ENCODE data around the gene PPL.

Gene PPL

DNA sequence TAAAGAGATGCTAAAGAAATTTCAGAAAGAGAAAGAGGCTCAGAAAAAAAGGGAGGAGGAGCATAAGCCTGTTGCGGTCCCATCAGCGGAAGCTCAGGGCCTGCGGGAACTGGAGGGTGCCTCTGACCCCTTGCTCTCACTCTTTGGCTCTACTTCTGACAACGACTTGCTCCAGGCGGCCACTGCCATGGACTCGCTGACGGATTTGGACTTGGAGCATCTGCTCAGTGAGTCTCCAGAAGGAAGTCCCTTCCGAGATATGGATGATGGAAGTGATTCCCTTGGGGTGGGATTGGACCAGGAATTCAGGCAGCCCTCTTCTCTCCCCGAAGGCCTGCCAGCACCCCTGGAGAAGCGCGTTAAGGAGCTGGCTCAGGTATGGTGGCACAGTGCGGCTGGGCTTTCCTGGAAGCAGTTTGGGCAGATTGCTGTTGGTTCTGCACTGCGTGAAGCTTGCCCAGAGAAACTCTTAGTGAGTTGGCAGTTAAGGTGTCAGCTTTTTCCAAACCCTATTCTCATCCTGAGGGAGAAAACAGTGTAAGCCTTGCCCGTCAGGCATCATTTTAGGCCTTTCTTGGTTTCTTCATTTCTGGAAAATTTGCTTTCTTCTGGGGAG lies 76.1 kb downstream of the PPL start:
- DNase-seq: no peak

DNA sequence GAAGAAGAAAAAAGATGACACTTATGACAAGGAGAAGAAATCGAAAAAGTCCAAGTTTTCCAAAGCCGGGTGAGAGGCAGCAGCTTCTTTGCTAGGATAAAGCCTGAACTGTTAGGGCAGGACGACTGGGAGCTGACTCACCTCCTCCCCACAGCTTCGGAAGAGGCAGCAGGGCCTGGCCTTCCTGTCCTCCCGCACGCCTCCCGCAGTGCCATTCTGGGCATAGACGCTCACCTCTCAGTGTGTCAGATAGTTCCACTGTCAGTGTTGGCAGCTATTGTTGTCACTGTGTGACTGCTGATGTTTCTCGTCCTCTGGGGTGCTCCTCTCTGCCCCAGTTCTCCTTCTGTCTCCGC lies 77.1 kb downstream of the PPL start:
- no peak for DNase-seq

DNA sequence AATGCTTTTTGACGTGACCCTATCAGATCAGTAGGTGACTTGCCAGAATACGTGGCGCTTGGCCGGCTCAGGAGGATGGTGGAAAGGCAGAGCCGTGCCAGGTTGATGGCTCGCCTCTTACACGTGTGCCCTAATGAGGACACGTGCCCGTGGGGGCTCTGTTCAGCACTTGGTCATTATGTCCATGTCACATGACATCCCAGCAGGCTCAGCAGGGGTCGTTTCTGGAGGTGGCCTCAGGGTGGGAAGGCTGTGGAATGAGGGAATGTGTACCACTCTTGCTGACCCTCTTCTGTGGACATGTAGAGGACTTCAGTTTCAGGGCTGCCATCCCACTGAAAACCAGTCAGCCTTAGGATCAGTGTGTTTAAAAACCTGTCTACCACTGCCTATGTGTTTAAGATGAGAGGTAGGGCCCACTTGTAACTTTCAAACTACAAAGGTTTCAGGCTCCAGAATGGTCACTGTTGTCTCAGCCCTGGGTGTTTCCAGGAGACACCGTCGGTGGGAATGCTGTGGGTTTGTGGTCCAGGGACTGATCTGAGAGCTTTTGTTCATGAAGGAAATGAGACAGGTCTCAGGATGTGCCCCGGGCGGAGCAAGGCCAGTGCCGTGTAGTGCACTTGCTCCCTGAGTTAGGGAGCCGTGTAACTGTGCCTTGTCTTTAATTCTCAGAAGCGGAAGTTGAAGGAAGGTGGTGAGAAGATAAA lies 77.6 kb downstream of the PPL start:
- no peak for DNase-seq

DNA sequence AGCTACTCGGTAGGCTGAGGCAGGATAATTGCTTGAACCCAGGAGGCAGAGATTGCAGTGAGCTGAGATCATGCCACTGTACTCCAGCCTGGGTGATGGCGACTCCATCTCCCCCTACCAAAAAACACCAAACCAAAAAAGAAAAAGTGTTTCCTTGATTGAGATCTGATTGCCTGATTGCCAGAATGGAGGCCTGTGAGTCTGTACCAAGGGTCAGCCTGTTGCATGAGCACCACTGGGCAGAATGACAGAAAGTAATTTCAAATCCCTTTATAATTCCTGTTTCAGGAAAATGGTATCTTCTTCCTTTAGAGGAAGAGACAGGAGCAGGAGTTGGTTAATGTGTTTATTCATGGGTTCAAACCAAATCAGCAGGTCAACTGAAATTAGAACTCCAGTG lies 81.1 kb downstream of the PPL start:
- DNase-seq: no peak

DNA sequence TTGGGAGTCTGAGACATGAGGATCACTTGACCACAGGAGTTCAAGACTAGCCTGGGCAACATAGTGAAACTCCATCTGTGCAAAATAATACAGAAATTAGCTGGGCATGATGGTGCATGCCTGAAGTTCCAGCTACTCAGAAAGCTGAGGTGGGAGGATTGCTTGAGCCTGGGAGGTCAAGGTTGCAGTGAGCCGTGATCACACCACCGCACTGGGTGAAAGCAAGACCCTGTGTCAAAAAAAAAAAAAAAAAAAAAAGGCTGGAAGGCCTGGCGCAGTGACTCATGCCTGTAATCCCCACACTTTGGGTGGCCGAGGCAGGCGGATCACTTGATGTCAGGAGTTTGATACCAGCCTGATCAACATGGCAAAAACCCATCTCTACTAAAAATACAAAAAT lies 81.6 kb downstream of the PPL start:
- no peak for DNase-seq

DNA sequence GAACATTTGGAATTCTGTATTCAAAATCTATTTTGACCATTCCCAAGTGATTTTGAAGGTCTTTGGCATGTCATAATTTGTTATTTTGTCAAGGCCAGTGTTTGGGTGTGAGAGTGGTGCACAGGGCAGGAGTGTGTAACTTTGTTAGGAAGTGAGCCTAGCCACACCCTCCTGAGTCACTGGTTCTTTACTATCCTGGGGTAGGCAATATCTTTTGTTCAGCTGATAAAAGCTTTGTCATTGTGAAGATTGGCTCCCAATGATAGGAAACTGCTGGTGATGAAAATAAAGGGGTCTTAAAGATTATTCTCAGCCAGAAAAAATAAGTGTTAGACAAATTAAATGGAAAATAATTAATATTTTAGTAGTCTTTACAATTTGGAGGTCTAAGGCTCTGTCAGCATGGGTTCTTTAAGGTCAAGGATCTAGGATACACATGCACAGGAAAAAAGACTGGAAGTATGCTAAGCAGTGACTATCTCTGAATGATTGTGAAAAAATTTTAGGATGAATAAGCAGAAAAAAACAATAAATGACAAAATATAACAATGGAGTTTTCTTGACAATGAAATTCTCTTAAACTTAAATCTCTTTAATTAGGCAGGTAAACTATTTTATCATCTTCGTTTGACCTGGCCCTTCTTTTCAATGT lies 84.6 kb downstream of the PPL start:
- no peak for DNase-seq

DNA sequence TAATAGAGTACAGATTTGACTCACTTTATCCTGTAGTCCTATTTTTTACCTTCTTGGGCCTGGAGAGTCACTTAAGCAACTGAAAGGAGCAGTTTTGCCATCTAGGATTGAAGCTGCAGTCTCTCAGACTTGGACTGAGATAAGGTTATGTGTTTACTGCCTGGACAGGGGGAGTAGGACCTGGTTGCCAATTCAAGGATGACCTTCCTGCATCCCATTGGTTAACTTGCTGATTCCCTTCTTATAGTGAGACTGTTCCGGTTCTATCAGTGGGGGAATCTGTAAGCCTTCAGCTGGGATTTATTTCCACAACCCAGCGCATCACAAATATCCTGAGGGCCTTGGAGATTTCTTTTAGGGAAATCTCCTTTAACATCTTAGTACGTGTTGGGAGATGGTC lies 86.7 kb downstream of the PPL start:
- DNase-seq: no peak

DNA sequence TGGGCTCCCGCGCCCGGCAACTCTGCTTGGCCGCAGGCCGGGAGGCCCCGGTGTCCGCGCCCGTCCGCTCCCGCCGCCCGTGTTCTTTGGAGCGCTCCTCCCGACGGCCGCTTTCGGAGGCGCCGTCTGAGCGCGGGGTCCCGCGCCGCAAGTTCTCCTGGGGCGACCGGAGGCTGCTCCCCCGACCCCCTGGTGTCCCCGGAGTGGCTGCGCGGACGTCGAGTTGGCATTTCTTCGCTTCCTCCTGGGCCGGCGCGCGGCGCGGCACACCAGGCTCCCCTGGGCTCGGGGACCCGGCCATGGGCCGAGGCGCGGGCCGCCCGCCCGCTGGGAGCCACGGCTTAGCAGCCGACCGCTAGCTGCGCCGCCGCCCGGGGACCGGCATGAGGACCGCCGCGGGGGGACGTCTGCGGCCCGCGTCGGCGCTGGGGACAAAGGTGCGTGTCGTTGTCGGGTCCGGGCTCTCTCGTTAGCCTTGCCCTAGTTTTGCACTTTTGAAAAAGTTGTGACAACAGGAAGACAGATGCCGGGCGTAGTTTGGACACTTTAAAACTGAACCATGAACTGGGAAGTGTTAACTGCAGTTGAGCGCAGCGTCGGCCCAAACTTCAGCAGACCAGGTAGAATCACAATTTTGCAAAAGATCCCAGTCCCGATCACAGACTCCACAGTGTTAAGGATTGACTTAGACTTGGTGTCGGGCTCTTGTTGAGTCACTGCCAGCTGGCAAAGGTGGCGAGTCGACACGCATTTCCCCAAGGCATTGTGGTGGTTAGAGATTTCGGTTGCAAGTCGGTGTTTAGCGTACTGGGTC lies 89.0 kb downstream of the PPL start:
- DNase-seq: peak in 4 of 6 experiments; percentile 35 to 70 (median 44)

DNA sequence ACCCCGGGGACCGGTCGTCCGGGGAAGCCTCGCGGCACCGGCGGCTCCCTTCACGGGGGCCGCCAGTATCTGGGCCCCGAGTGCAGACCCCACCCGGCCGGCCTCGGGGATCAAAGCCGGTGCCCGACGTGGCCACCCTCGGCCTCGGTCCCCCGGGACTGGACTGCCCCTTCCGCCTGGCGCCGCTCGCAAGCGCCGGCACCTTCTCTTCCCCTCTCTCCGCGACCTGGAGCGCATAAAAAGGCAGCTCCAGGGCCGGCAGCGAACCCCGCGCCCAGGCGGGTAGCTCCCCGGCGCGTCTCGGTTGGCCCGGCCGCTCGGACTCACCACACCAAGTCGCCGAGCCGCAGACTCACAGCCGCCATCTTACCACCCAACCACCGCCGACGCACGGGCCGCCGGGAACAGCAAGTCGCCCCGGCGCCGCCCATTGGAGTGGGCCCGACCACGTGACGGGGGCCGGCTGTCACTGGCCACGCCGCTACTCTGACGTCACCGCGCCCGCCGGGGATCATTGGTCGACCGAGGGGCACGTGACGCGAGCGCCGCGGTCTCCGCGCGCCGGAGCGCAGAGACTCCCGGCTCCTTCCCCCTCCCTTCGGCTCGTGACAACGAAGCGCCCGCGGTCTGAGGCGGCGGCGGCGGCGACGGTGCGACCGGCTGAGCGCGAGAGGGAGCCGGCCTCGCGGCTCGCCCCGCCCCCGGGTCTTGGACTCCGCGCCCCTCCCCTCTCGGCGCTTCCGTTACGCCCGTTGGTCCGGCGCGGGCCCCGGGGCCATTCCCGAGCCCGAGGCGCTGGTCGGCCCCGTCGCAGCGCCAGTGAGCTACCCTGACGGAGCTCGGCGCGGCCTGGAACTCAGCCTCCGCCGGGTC lies 89.8 kb downstream of the PPL start, which contains the start of the genes GLYR1 and UBN1:
Gene GLYR1, minus strand, starts transcription at position 388 of the 873 bp plus-strand sequence. Its CDS starts 23 bp downstream, at position 365.
Gene UBN1, plus strand, starts transcription at position 581 of the 873 bp plus-strand sequence. CDS start 5,437 bp downstream, outside the sequence.
- peak; percentile 97 to 99 (median 98) for DNase-seq

DNA sequence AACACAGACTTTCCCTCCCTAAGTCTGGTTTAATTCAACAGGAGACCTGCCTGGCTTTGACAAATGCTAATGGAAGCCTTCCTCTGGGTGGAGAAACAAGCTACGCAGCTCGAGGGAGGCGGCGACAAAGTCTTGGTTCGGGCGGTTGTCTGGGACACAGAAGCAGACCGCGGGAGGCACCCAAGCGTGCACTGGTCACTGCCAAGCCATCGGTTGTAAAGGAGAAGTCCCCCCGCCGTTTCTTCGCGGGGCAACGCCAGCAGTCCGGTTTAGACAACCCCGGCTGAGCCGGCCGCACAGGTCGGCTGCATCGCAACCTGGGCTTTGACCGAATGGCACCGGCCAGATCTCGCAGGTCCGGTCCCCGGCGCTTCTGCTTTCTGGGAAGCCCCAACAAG lies 90.4 kb downstream of the PPL start:
- peak in 2 of 6 experiments; percentile 14 to 15 for DNase-seq

DNA sequence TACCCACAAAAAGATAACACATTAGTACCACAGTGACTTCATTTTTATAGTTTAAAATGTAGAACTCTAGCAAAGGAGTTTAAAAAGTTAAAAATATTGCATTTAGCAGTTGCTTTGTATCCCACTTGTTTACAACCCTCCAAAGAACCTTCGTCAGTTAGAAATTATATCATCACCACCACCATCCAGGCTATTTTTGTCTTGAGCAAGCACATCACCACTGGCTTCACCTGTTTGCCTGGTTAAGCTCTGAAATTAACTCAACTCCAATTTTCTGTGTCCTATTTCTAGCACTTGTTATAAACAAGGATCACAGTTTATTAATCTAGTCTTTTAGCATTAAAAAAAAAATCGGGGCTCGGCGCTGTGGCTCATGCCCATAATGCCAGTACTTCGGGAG lies 96.0 kb downstream of the PPL start:
- no peak for DNase-seq

DNA sequence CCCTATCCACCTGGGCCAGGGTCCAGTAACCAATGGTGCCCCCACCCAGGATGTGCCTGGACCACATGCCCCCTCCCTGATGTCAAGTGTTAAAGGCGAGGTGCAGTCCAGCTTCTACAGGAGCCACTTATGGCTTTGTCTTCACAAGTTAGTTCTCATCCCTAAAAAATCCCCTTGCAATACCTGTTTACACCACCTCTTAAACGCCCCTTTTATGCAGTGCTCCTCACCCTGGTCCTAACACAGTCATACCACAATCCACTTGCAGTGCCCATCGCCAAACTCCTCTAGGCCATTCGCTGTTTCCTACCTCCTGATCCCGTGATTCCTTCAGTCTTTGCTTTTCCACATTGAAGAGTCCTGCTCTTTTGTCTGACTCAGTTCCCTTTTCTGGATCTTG lies 97.0 kb downstream of the PPL start:
- DNase-seq: no peak

DNA sequence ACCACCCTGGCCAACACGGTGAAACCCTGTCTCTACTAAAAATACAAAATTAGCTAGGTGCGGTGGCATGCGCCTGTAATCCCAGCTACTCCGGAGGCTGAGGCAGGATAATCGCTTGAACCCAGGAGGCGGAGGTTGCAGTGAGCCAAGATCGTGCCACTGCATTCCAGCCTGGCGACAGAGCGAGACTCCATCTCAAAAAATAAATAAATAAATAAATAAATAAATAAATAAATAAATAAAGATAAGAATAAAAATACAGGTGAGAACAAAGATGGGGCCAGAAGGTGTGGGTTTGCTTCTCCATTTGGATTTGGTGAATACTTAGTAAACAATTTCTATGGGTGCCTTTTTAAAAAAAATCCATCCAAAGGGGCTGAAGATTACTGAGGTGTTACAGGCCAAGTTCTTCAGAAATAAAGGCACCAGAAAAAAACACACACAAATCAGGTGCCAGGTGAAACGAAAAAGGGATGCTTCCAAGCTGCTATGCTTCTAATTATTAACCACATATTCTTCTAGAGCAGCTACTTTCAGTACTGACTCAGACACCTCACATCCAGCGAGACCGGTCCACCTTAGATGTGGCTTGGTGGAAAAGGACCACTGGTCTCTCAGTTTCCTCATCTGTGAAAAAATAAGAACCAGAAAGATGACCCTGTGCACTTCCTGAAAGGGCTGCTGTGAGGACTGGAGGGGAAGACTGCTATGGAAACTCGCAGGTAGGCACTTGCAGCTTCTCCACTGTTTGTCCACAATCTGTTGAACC lies 99.0 kb downstream of the PPL start:
- no peak for DNase-seq

DNA sequence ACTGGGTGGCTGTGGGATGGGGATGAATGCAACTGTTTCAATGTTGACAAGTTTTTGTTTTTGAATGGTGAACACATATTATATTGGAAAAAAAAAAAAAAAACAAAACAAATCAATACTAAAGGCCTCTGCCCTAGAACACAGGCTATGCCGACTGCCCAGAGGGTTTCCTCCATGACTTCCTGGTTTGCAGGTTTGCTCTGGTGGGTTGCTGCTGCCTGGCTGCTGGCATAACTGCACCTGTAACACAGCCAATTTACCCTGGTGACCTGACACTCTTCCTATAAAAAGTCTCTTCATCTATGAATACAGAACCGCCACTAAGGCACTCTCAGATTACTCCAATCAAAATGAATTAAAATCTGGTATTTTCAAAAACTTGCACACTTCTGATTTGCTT lies 100.2 kb downstream of the PPL start:
- DNase-seq: no peak

DNA sequence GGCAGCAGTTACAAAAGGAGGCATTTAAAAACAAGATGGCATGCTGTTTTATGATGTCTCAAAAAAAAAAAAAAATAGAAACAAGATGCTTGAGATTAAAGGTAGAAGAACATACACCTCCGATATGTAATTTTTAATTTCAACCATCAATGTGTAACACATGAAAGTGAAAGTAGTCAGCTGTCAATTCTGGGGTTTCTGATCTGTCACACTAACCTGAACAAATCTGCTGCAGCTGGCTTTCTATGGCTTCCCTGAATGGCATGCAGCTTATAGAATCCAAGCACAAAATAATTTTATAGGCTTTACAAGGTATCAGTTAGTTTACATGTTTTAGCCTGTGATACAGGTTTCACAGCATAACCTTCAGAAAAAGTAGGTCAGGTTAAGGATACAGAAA lies 103.4 kb downstream of the PPL start:
- no peak for DNase-seq

DNA sequence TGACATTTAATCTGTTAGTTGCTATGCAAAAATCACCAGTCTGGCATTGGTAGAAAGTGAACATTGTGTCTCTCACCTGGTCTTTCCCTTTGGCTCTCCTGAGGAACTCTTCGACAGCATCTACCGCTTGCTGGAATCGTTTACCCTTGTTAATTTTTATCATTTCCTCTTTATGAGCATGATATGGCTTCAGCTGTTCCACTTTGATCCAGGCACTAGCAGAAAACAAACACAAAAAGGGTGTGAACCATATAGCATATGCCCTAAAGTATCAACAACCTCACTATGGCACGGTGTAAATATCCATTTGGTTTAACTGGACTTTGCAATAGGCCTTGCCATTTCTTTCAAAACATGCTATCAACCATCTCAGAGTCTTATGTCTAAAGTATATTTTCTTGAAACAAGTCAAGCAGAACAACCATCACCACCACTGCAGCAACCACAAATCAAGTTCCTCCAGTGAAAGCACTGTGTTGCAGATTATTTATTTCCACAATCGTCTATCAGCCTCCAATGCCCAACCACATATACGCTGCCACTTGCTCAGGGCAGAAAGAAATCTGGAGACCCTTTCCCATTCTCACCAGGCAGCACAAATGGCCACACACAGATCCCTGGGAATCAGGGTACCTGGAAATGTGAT lies 104.1 kb downstream of the PPL start:
- DNase-seq: no peak

All from stimulated activated naive CD4-positive, alpha-beta T cell (primary cell).